Measurements from ENCODE around the gene LIN7B.

GRCh38 chr19:49142866-49143335 lies 28.7 kb downstream of the LIN7B start:
- TF ChIP-seq FOXM1 (IDR thresholded peaks at IDR 0.05; ENCODE audit: borderline replicate concordance, low read depth), result no peak
- no peak for TF ChIP-seq RAD21 (IDR thresholded peaks at IDR 0.05; ENCODE audit: low read depth)
- no peak for TF ChIP-seq YY1 (IDR thresholded peaks at IDR 0.05; ENCODE audit: low read depth)
- TF ChIP-seq TCF12 (IDR thresholded peaks at IDR 0.05; ENCODE audit: low read depth), result no peak
- no peak for TF ChIP-seq EP300 (IDR thresholded peaks at IDR 0.05; ENCODE audit: borderline replicate concordance)
- no peak for TF ChIP-seq TEAD4 (IDR thresholded peaks at IDR 0.05)
- no peak for TF ChIP-seq REST (IDR thresholded peaks at IDR 0.05; ENCODE audit: low read depth)
- TF ChIP-seq MAX (IDR thresholded peaks at IDR 0.05), result peak; percentile 68
- no peak for TF ChIP-seq CREB1 (IDR thresholded peaks at IDR 0.05; ENCODE audit: low read depth)
- TF ChIP-seq TAF1 (IDR thresholded peaks at IDR 0.05; ENCODE audit: low read depth), result 0 out of 2 replicates have a peak, but pooled peaks have one; percentile 37
- TF ChIP-seq, protein P1, sequence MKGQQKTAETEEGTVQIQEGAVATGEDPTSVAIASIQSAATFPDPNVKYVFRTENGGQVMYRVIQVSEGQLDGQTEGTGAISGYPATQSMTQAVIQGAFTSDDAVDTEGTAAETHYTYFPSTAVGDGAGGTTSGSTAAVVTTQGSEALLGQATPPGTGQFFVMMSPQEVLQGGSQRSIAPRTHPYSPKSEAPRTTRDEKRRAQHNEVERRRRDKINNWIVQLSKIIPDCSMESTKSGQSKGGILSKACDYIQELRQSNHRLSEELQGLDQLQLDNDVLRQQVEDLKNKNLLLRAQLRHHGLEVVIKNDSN (IDR thresholded peaks at IDR 0.05), result no peak
- TF ChIP-seq EGR1 (IDR thresholded peaks at IDR 0.05), result no peak
- no peak for TF ChIP-seq CEBPB (IDR thresholded peaks at IDR 0.05)
- TF ChIP-seq NFIC (IDR thresholded peaks at IDR 0.05), result no peak
